ENCODE measurements around the gene PLXNA1.

Gene PLXNA1

DNA sequence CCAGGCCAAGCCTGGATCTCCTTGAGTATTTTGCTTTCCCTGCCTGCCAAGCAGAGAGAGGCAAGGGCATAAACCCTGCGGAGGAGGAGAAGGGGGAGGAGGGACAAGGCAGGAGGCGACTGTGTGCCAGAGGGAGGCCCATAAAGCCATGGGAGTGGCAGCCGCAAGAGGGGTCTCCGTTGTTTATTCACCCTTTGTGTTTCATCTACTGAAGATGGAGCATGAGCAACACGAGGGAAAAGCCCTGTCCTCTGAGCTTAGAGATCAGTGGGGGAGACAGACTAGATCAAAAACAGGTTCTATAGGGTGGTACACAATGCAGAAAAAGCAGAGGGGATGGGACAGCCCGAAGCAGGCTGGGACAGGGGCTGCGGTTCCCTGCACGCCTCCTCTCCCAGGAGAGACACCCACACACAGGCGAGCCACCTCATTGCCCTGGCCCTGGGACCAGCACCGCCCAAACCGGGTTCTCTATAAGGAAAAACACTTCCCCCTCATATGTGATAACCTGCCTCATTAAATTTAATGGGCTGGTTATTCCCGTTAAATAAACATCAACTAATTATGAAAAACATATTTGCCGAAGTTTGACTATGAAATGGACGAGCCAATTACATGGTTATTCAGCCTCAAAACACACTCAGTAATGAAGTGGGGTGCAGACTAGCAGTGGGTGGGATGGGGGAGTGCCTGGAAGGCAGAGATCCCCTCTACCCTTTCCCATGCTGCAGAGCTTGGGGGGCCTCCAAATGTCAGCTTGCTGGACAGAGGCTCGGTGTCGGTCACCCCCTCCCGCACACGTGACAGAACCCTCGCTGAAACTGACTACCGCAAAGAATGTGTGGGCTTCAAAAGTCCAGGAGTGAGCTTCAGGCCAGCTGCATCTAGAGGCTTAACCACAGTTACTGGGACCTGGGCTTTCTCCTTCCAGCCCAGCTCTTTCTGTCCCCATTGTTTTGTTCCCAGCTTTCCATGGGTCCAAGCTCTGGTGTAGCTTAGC, 14.2 kb upstream of the PLXNA1 start:
- no peak for DNase-seq

GRCh38 chr3:126969586-126969985, 13.3 kb upstream of the PLXNA1 start:
- DNase-seq = no peak

DNA sequence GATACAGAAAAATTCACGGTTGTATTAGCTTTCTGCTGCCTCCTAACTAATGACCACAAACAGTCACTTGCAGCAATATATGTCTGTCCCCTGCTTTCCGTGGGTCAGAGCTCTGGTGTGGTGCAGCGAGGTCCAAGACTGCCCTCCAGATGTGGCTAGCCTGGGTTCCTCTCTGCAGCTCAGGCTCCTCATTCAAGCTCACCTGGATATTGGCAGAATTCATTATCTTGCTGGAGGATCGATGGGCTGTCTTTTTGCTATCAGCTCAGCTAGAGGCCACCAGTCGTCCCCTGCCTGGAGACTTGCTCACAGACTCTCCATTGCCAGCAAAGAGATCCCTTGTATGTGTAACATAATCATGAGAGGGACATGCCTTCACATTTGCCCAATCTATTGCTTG, 12.8 kb upstream of the PLXNA1 start:
- no peak for DNase-seq

- DNase-seq = no peak
Measured at GRCh38 chr3:126970921-126971320, 12.0 kb upstream of the PLXNA1 start.

GRCh38 chr3:126971891-126972351, 11.0 kb upstream of the PLXNA1 start:
- no peak for DNase-seq

- DNase-seq = no peak
Measured at GRCh38 chr3:126972866-126973265, 10.0 kb upstream of the PLXNA1 start.

- no peak for DNase-seq
Measured at GRCh38 chr3:126973814-126974213, 9.1 kb upstream of the PLXNA1 start.

DNA sequence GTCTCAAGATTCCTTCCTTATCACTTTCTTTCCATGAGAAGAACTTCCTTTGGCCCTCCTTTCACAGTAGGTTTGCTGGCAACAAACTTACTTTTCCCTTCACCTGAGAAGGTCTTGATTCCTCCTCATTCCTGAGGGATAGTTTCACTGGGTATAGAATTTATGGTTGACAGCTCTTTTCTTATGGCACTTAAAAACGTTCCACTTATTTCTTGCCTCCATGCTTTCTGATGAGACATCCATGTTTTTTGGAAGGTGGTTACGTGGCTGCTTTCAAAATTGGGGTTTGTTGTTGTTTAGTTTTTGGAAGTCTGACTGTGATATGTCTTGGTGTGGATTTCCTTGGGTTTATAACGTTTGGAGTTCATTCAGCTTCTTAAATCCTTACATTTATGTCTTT, 8.2 kb upstream of the PLXNA1 start:
- no peak for DNase-seq

DNA sequence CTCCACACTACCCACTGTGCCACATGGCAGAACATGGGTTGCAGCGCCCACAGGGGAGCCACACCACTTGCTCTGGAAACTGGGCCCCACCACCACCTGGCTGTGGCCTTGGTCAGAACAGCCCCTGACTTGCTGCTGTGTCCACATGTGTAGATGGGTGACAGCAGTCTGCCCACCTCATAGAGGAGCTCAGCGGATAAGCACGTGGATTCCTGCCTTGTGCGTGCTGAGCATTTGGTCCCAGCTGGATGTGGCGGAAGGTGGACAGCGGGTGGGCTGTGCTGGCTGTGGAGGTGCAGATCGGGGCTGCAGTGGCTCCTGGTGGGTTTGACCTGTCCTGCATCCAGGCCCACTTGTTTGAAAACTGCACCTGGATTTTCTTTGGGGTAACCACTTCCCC, 6.0 kb upstream of the PLXNA1 start:
- DNase-seq = no peak

- no peak for DNase-seq
Measured at GRCh38 chr3:126977821-126978220, 5.1 kb upstream of the PLXNA1 start.

GRCh38 chr3:126978291-126978690, 4.6 kb upstream of the PLXNA1 start:
- DNase-seq = no peak

DNA sequence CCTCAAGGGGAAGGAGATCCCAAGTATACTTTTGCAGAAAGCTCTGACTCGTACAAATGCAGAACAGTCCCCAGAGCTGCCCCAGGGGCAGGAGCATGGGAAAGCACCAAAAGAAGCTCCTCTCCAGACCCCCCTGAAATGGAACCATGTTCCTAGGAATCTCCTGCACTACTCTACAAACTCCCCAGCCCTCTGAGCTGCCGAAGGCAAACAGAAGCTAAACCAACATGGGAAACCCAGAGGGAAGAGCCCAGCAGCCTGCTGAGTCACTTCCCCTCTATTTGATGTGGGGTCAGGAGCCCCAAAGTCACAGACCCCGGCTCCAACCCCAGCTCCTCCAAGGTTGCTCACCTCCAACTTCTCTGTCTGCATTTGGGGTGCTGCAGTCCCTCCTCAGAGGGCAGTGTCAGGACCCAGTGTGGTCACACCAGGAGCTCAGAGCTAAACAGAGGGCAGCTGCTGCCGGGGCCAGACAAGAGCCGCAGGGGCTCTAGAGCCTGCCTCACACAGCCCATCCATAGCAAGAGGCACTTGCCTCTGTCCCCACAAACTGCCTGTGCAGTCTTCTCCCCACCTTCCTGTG, 3.8 kb upstream of the PLXNA1 start:
- DNase-seq = no peak

GRCh38 chr3:126980266-126980811, 2.6 kb upstream of the PLXNA1 start:
- no peak for DNase-seq

- DNase-seq = peak; percentile 41
Measured at GRCh38 chr3:126982126-126982470, 817 bp upstream of the PLXNA1 start.

DNA sequence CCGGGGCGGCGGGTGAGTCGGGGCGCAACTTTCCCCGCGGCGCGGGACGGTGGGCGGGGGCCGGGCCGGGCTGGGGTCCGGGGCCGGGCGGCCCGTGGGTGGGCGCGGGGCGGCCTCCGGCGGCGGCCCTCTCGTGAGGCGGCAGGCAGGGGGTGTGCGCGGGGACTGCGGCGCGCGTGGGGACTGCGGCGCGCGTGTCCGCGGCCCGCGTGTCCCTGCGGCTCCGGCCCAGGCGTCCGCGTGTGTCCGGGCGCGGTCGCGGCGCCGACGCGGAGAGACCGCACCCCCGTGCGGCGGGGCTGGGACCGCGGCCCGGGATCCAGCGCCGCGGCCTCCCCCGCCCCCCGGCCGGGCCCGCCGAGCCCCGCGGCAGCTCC, 349 bp downstream of the PLXNA1 start:
- no peak for DNase-seq

- peak; percentile 40 for DNase-seq
Measured at GRCh38 chr3:126983653-126984390, 907 bp downstream of the PLXNA1 start.

GRCh38 chr3:126984391-126985131, 1.6 kb downstream of the PLXNA1 start:
- DNase-seq = no peak

DNA sequence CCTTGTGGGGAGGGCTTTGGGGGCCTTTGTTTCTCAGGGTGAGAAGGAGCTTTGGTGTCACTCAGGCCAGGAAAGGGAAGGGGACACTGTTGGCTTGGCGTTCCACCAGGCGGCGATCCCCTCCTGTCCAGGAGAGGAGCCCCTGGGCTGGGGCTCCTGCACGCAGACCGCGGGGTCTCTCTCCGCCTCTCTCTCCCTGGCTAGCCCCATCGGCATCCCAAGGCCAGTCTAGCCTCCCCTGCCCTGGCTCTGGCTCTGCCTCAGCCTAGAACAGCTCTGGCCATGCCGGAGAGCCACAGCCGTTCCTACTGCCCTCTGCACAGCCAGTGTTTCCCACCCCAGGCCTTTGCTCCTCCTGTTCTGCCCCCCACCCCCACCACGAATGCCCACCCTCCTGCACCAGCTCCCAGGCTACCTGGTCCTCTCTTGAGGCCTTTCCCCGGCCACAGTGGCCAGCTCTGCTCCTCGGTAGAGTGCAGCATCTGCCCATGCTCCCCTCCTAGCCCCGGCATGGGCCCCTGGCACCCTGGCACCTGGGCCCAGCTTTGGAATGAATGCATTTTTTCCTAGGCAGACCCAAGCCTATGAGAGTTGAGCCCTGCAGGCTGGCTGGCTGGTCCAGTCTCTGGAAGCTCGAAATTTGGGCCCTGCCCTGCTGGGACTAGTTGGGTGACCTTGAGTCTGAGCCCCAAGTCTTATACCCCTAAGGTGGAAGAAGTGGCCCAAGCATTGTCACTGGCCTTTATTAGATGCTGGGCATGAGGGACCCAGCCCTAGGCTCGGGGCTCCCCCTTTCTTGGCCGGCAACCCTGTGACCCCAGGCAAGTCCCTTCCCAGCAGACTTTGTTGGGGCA, 2.4 kb downstream of the PLXNA1 start:
- DNase-seq = no peak

DNA sequence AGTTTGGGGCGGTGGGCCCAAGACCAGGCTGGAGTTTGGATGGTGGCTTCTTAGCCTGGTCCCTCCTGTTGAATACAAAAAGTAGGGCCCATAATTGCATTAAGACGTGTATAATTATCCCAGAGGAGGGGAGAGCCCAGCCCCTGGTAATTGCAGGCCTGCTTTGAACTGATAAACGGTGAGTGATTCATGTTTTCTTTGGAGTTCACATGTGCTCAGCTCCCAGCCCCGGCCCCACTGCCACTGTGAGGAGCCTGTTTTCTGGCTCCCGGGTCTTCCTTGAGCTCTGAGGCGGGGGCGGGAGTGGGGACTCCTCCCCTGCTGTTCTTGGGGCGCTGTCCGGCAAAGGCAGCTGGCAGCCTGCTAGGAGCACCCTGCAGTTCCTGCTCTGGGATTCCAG, 3.1 kb downstream of the PLXNA1 start:
- DNase-seq = no peak

- DNase-seq = no peak
Measured at GRCh38 chr3:126987129-126987528, 4.2 kb downstream of the PLXNA1 start.

DNA sequence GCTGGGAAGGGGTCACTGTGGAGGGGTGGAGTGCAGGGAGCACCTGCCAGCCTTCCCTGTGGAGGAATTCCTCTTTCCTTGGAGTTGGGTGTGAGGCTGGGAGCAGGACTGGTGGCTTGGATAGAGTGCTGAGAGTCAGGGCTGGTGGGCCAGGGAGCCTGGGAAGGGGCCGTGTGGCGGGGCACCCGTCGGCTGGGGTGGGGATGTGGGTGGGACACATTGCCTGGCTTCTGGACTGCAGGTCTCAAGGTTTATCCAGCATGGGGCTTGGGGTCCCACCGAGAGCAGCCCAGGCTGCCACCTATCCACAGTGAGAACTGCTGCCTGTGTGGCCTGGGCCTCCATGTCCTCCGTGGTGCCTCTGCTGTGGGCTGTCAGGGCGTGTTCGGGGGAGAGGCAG, 4.7 kb downstream of the PLXNA1 start:
- DNase-seq = no peak
